Loucy (cell line): ENCODE measurements around the gene TNK1.

Experiments
- CTCF ChIP-seq: fragments of 200-600 bp; sonication (generic); conservative IDR thresholded peaks from 2 replicates; pipeline ENCODE4 v1.5.1; 2014; ENCODE audit warnings: mild to moderate bottlenecking, antibody characterized with exemption, low read length
- EZH2phosphoT487 ChIP-seq: fragments of 200-600 bp; IDR thresholded peaks from 2 replicates; pipeline ENCODE4 v1.6.1; 2018; ENCODE audit warnings: antibody characterized with exemption, mild to moderate bottlenecking, moderate library complexity, borderline replicate concordance

- TF ChIP-seq CTCF (no peak), EZH2phosphoT487 (no peak)
These were observed 48.8 kb upstream of the TNK1 start for GRCh38 chr17:7332111-7332510.
